DOHH2 (cell line): ENCODE data around the gene PRRT1.

ENCODE experiments used
- H3F3A ChIP-seq: fragments of 200-600 bp; sonication (generic), shearing (Covaris generic); 2 replicates; pipeline ENCODE4 v1.6.0; 2016; ENCODE audit warnings: antibody characterized with exemption, mild to moderate bottlenecking; ENCODE audit not compliant: control insufficient read depth, insufficient read depth
- H3K27ac ChIP-seq: fragments of 200-600 bp; sonication (generic); 2 replicates; pipeline ENCODE4 v1.5.1; 2014; ENCODE audit warnings: low read depth, mild to moderate bottlenecking, low read length, moderate library complexity
- H3K27me3 ChIP-seq: fragments of 200-600 bp; sonication (generic); 2 replicates; pipeline ENCODE4 v1.6.1; 2014; ENCODE audit warnings: mild to moderate bottlenecking, low read length, mixed read lengths; ENCODE audit not compliant: control insufficient read depth
- H3K36me3 ChIP-seq: fragments of 200-600 bp; sonication (generic); 2 replicates; pipeline ENCODE4 v1.6.1; 2014; ENCODE audit warnings: mild to moderate bottlenecking, low read length, moderate library complexity, mixed read lengths; ENCODE audit not compliant: control insufficient read depth
- H3K4me1 ChIP-seq: fragments of 200-600 bp; sonication (generic); 2 replicates; pipeline ENCODE4 v1.6.1; 2014; ENCODE audit warnings: mild to moderate bottlenecking, low read length, mixed read lengths; ENCODE audit not compliant: control insufficient read depth
- H3K4me2 ChIP-seq: fragments of 200-600 bp; sonication (generic); 2 replicates; pipeline ENCODE4 v1.6.0; 2014; ENCODE audit warnings: mild to moderate bottlenecking, low read length, moderate library complexity
- H3K4me3 ChIP-seq: fragments of 200-600 bp; sonication (generic); 2 replicates; pipeline ENCODE4 v1.5.1; 2014; ENCODE audit warnings: mild to moderate bottlenecking, low read length, mixed read lengths
- H3K79me2 ChIP-seq: fragments of 200-600 bp; sonication (generic); 2 replicates; pipeline ENCODE4 v1.6.1; 2014; ENCODE audit warnings: mild to moderate bottlenecking, low read length, mixed read lengths; ENCODE audit not compliant: control insufficient read depth
- H3K9me2 ChIP-seq: fragments of 200-600 bp; sonication (generic); replicated peaks from 2 replicates; pipeline ENCODE4 v1.6.1; 2014; ENCODE audit warnings: mild to moderate bottlenecking, low read length, mixed read lengths; ENCODE audit not compliant: control insufficient read depth
- H3K9me3 ChIP-seq: fragments of 200-600 bp; sonication (generic); 2 replicates; pipeline ENCODE4 v1.6.1; 2014; ENCODE audit warnings: antibody characterized with exemption, low read length, mixed read lengths; ENCODE audit not compliant: control insufficient read depth, insufficient read depth
- H4K20me1 ChIP-seq: fragments of 200-600 bp; sonication (generic); 2 replicates; pipeline ENCODE4 v1.6.0; 2014; ENCODE audit warnings: low read depth, mild to moderate bottlenecking, antibody characterized with exemption, low read length, moderate library complexity; ENCODE audit not compliant: control insufficient read depth, insufficient read depth
- CTCF ChIP-seq: fragments of 200-600 bp; sonication (generic); IDR thresholded peaks from one replicate; pipeline ENCODE4 v1.5.1; 2014; ENCODE audit warnings: antibody characterized with exemption, mild to moderate bottlenecking, low read depth, low read length; ENCODE audit not compliant: poor library complexity, severe bottlenecking
- EZH2phosphoT487 ChIP-seq: fragments of 200-600 bp; sonication (generic); IDR thresholded peaks from 2 replicates; pipeline ENCODE4 v1.6.1; 2017; ENCODE audit warnings: borderline replicate concordance, mild to moderate bottlenecking, antibody characterized with exemption, low read length, moderate library complexity, mixed read lengths

PRRT1 gene

GRCh38 chr6:32108727-32109113, 43.0 kb downstream of the PRRT1 start:
- no peak overlapping the region for H3K4me3 ChIP-seq
- no peak overlapping the region for H3K27ac ChIP-seq
- H4K20me1 ChIP-seq, result no peaks in the 10 kb centered on the region
- no peaks in the 10 kb centered on the region for H3K9me2 ChIP-seq
- no peak overlapping the region for H3K4me2 ChIP-seq
- peaks cover 38% of the 10 kb centered on the region for H3K27me3 ChIP-seq
- TF ChIP-seq EZH2phosphoT487 (no peak), CTCF (no peak)
- H3F3A ChIP-seq, result no peaks in the 10 kb centered on the region
- H3K36me3 ChIP-seq, result no peaks in the 10 kb centered on the region; the same call in 1 of the 2 replicates
- no peaks in the 10 kb centered on the region for H3K9me3 ChIP-seq
- no peaks in the 10 kb centered on the region for H3K79me2 ChIP-seq
- no peaks in the 10 kb centered on the region for H3K4me1 ChIP-seq

GRCh38 chr6:32108094-32108627, 43.6 kb downstream of the PRRT1 start:
- no peak overlapping the region for H3K4me2 ChIP-seq
- no peaks in the 10 kb centered on the region for H3K4me1 ChIP-seq
- no peak overlapping the region for H3K4me3 ChIP-seq
- H4K20me1 ChIP-seq, result no peaks in the 10 kb centered on the region
- no peaks in the 10 kb centered on the region for H3K36me3 ChIP-seq
- H3K27me3 ChIP-seq, result peaks cover 38% of the 10 kb centered on the region
- no peak overlapping the region for H3K27ac ChIP-seq
- no peaks in the 10 kb centered on the region for H3K79me2 ChIP-seq
- no peaks in the 10 kb centered on the region for H3K9me3 ChIP-seq
- no peaks in the 10 kb centered on the region for H3K9me2 ChIP-seq
- TF ChIP-seq EZH2phosphoT487, result no peak
- TF ChIP-seq CTCF, result no peak
- no peaks in the 10 kb centered on the region for H3F3A ChIP-seq

GRCh38 chr6:32107406-32107805, 44.3 kb downstream of the PRRT1 start:
- H3K27me3 ChIP-seq, result peaks cover 38% of the 10 kb centered on the region
- H3K9me3 ChIP-seq, result no peaks in the 10 kb centered on the region
- no peaks in the 10 kb centered on the region for H3K9me2 ChIP-seq
- no peak overlapping the region for H3K4me3 ChIP-seq
- no peaks in the 10 kb centered on the region for H3K36me3 ChIP-seq
- no peaks in the 10 kb centered on the region for H3K79me2 ChIP-seq
- H3K4me1 ChIP-seq, result no peaks in the 10 kb centered on the region
- H4K20me1 ChIP-seq, result no peaks in the 10 kb centered on the region
- no peaks in the 10 kb centered on the region for H3F3A ChIP-seq
- TF ChIP-seq EZH2phosphoT487 (no peak), CTCF (no peak)
- H3K4me2 ChIP-seq, result no peak overlapping the region
- H3K27ac ChIP-seq, result no peak overlapping the region
